HepG2 (cell line): Measurements from ENCODE around the gene STRA6. TPM values are rescaled to one million over a fixed set of nuclear protein-coding genes. Genes with fewer than 3 reads are reported as not detected.

Source experiments
- ATAC-seq: fragments of 200-7000 bp; cut with Tn5 transposase; 3 replicates; pipeline ENCODE4 v1.9.1; 2020; ENCODE audit warnings: mild to moderate bottlenecking, moderate library complexity
- BruUV-seq: library from RNA; stranded (reverse); fragments of 400-500 nt; replicated peaks from 2 replicates; lab custom pipeline; 2021; lab: Mats Ljungman, UMichigan
- CTCF ChIA-PET: fragments of 300-600 bp; formaldehyde crosslinking; extraction: SDS; loops from one replicate; lab custom pipeline; 2021; ENCODE audit warnings: low total read pairs, inconsistent platforms, low intra/inter-chr PET ratio; lab: Yijun Ruan, JAX
- POLR2A ChIA-PET: fragments of 350-600 bp; sonication (Branson Sonifier 250); formaldehyde crosslinking; loops from one replicate; lab custom pipeline; 2020; ENCODE audit warnings: antibody characterized with exemption, inconsistent platforms; lab: Yijun Ruan, JAX
- DNase-seq: peaks from one replicate; pipeline ENCODE4 v3.0.0-alpha.2; 2015; ENCODE audit warnings: low spot score
- FAIRE-seq: peaks from 3 replicates; lab custom pipeline; 2011; peaks lifted over from hg19 to GRCh38; lab: Jason Lieb, UNC
- H2AFZ ChIP-seq: one replicate; pipeline ENCODE4 v1.6.1; 2011; ENCODE audit warnings: low read length, inconsistent platforms
- H3K27ac ChIP-seq: fragments of 300-600 bp; 3 replicates; pipeline ENCODE4 v1.8.0; 2011; ENCODE audit warnings: mixed run types, mild to moderate bottlenecking, mixed read lengths, low read length, inconsistent platforms; ENCODE audit not compliant: insufficient read depth; ENCODE audit errors: extremely low read length
- H3K27me3 ChIP-seq, 2 experiments: fragments of 200-600 bp in 1 of 2; 2 replicates in 1 of 2; 3 replicates in 1 of 2; pipeline versions ENCODE4 v1.6.0 to v1.8.0; 2011; ENCODE audit warnings: low read length in 2 of 2, mild to moderate bottlenecking in 2 of 2, moderate library complexity in 2 of 2, inconsistent platforms in 1 of 2; ENCODE audit not compliant: insufficient read depth in 2 of 2, control insufficient read depth in 1 of 2
- H3K36me3 ChIP-seq, 2 experiments: fragments of 200-600 bp in 1 of 2; replicated peaks in 1 of 2; 2 replicates in 1 of 2; 3 replicates in 1 of 2; pipeline versions ENCODE4 v1.5.1 to v1.8.0; 2011; ENCODE audit warnings: low read length in 2 of 2, inconsistent platforms in 1 of 2; ENCODE audit not compliant: insufficient read depth in 2 of 2, control insufficient read depth in 1 of 2
- H3K4me1 ChIP-seq: 2 replicates; pipeline ENCODE4 v1.5.1; 2012; ENCODE audit warnings: low read length, inconsistent platforms; ENCODE audit not compliant: insufficient read depth
- H3K4me2 ChIP-seq: 2 replicates; pipeline ENCODE4 v1.6.0; 2011; ENCODE audit warnings: low read depth, low read length, inconsistent platforms
- H3K4me3 ChIP-seq, 3 experiments: fragments of 200-600 bp in 1 of 3; sonication (generic), shearing (Covaris generic) in 1 of 3; replicated peaks in 1 of 3; 2 replicates each; pipeline ENCODE4 v1.5.1; 2011 to 2016; ENCODE audit warnings: low read length in 3 of 3, inconsistent platforms in 2 of 3, low read depth in 2 of 3, mild to moderate bottlenecking in 2 of 3, control low read depth in 1 of 3, mixed read lengths in 1 of 3; ENCODE audit not compliant: insufficient read depth in 1 of 3
- H3K79me2 ChIP-seq: one replicate; pipeline ENCODE4 v1.6.1; 2011; ENCODE audit warnings: low read length, inconsistent platforms; ENCODE audit not compliant: insufficient read depth
- H3K9ac ChIP-seq: 2 replicates; pipeline ENCODE4 v1.6.0; 2011; ENCODE audit warnings: mild to moderate bottlenecking, low read depth, low read length, inconsistent platforms; ENCODE audit not compliant: insufficient read depth
- H3K9me3 ChIP-seq: 2 replicates; pipeline ENCODE4 v1.5.1; 2012; ENCODE audit warnings: mild to moderate bottlenecking, low read length
- H4K20me1 ChIP-seq: 2 replicates; pipeline ENCODE4 v1.6.0; 2011; ENCODE audit warnings: inconsistent platforms, mild to moderate bottlenecking, low read length, moderate library complexity; ENCODE audit not compliant: insufficient read depth
- CC2D1A ChIP-seq: sonication (generic); formaldehyde crosslinking; IDR thresholded peaks from 2 replicates; pipeline ENCODE4 v1.8.1; 2023; ENCODE audit warnings: mild to moderate bottlenecking, missing genetic modification reagents
- CCAR2 ChIP-seq: fragments of 200-400 bp; formaldehyde crosslinking; optimal IDR thresholded peaks from 2 replicates; pipeline ENCODE3; 2018; ENCODE audit warnings: low read depth, mild to moderate bottlenecking, low read length, moderate library complexity
- FOXA1 ChIP-seq, 2 experiments: fragments of 450-650 bp in 1 of 2; sonication (generic) in 1 of 2; formaldehyde crosslinking in 1 of 2; IDR thresholded peaks; 2 replicates each; pipeline versions ENCODE4 v1.4.0 to v1.6.1; 2016 to 2020; ENCODE audit warnings: missing genetic modification reagents in 1 of 2
- GATAD1 ChIP-seq: IDR thresholded peaks from 2 replicates; pipeline ENCODE4 v1.6.1; 2016; ENCODE audit warnings: missing genetic modification reagents, missing compliant biosample characterization
- GMEB1 ChIP-seq: sonication (generic); formaldehyde crosslinking; IDR thresholded peaks from 2 replicates; pipeline ENCODE4 v1.5.1; 2020; ENCODE audit warnings: missing genetic modification reagents, mild to moderate bottlenecking, borderline replicate concordance
- HNRNPH1 ChIP-seq: fragments of 200-400 bp; formaldehyde crosslinking; optimal IDR thresholded peaks from 2 replicates; pipeline ENCODE3; 2017; ENCODE audit warnings: mild to moderate bottlenecking, low read depth, low read length
- KAT7 ChIP-seq: IDR thresholded peaks from 2 replicates; pipeline ENCODE4 v1.6.1; 2018; ENCODE audit warnings: borderline replicate concordance, missing compliant biosample characterization
- LCORL ChIP-seq, 2 experiments: fragments of 450-650 bp in 1 of 2; sonication (generic) in 1 of 2; formaldehyde crosslinking in 1 of 2; IDR thresholded peaks; 2 replicates each; pipeline versions ENCODE4 v1.5.0 to v1.6.1; 2017 to 2020; ENCODE audit warnings: antibody characterized with exemption in 1 of 2, missing genetic modification reagents in 1 of 2
- ONECUT2 ChIP-seq: sonication (generic); formaldehyde crosslinking; IDR thresholded peaks from 2 replicates; pipeline ENCODE4 v1.4.0; 2020; ENCODE audit warnings: missing genetic modification reagents
- PAF1 ChIP-seq: IDR thresholded peaks from 2 replicates; pipeline ENCODE4 v1.6.1; 2016; ENCODE audit warnings: missing genetic modification reagents, missing compliant biosample characterization
- RXRB ChIP-seq: IDR thresholded peaks from 2 replicates; pipeline ENCODE4 v1.6.1; 2016; ENCODE audit warnings: borderline replicate concordance, missing genetic modification reagents, missing compliant biosample characterization
- SMC3 ChIP-seq: IDR thresholded peaks from 2 replicates; pipeline ENCODE4 v1.6.1; 2011; ENCODE audit warnings: low read length, improper control_type of control experiment
- SNAPC5 ChIP-seq: sonication (generic); formaldehyde crosslinking; IDR thresholded peaks from 2 replicates; pipeline ENCODE4 v1.8.1; 2023; ENCODE audit warnings: mild to moderate bottlenecking, missing genetic modification reagents, borderline replicate concordance
- TP53 ChIP-seq: sonication (generic); formaldehyde crosslinking; conservative IDR thresholded peaks from 2 replicates; pipeline ENCODE4 v1.4.0; 2020; ENCODE audit warnings: missing genetic modification reagents
- ZBTB21 ChIP-seq: sonication (generic); formaldehyde crosslinking; IDR thresholded peaks from 2 replicates; pipeline ENCODE4 v1.4.0; 2020; ENCODE audit warnings: missing genetic modification reagents
- ZBTB38 ChIP-seq: sonication (generic); formaldehyde crosslinking; IDR thresholded peaks from 2 replicates; pipeline ENCODE4 v1.5.1; 2020; ENCODE audit warnings: mild to moderate bottlenecking, missing genetic modification reagents
- ZNF260 ChIP-seq: sonication (generic); formaldehyde crosslinking; IDR thresholded peaks from 2 replicates; pipeline ENCODE4 v1.4.0; 2020; ENCODE audit warnings: missing genetic modification reagents, low read depth, mild to moderate bottlenecking, borderline replicate concordance
- ZNF792 ChIP-seq: IDR thresholded peaks from 2 replicates; pipeline ENCODE4 v1.6.1; 2016
- ZXDC ChIP-seq: sonication (generic); formaldehyde crosslinking; IDR thresholded peaks from 2 replicates; pipeline ENCODE4 v1.5.0; 2020; ENCODE audit warnings: mild to moderate bottlenecking, missing genetic modification reagents
- WGBS: methylation state at CpG from one replicate; pipeline ENCODE4 v1.1.6; 2017; ENCODE audit warnings: low lambda C conversion rate; 5-methylcytosine and 5-hydroxymethylcytosine counted together
- in situ Hi-C: cut with HindIII; loops from 2 replicates; pipeline ENCODE4 v1.10.0; 2017; ENCODE audit warnings: low pct_unique_long_range_greater_than_20kb; ENCODE audit not compliant: extremely low pct_ligation_motif_present
- intact Hi-C: fragments of 100-400 bp; cut with micrococcal nuclease; formaldehyde crosslinking; loops from one replicate; pipeline ENCODE4 v1.10.0; 2022; ENCODE audit not compliant: unreplicated experiment
- polyA plus RNA-seq, 8 experiments: library from polyadenylated mRNA; depleted of rRNA in 3 of 8; stranded (reverse) in 7 of 8; unstranded in 1 of 8; fragments of >200 nt; fragmentation: Illumina TruSeq in 4 of 8; extraction: Trizol in 4 of 8; gene quantifications; 2 replicates each; pipeline versions ENCODE4 v1.2.1 to v1.2.3, GENCODE V29; 2011 to 2016; ENCODE audit warnings: low read depth in 4 of 8, missing spikeins in 1 of 8, mixed read lengths in 1 of 8; ENCODE audit not compliant: insufficient read depth in 1 of 8
- total RNA-seq, 5 experiments: library from RNA; depleted of rRNA; stranded (reverse); fragments of >200 nt; fragmentation: Illumina TruSeq; extraction: Trizol; gene quantifications; 2 replicates each; pipeline ENCODE4 v1.2.3, GENCODE V29; 2016; ENCODE audit warnings: low read depth in 1 of 5
- TF ChIP-seq, protein P1 (sequence below): sonication (generic); formaldehyde crosslinking; conservative IDR thresholded peaks from 2 replicates; pipeline ENCODE4 v1.4.0; 2020; ENCODE audit warnings: missing genetic modification reagents

STRA6 gene
- total and polyA plus RNA-seq, 2 of the 13 experiments (the other 11 are each of a cell fraction or from before 2014, with no cell fraction given): 1.6 to 2.1 TPM

- 40% methylated on average over 2 of the region's 2 CpGs for WGBS
Observed at GRCh38 chr15:74137537-74137894, 65.1 kb downstream of the STRA6 start.

More at GRCh38 chr15:74137537-74137894, 65.1 kb downstream of the STRA6 start:
- POLR2A ChIA-PET: no interaction called here
- FAIRE-seq (no peak), ATAC-seq (no peak), DNase-seq (no peak)
- Histone ChIP-seq H3K79me2 (no peaks in the 10 kb centered on the region), H3K36me3 (no peaks in the 10 kb centered on the region), H3K9me3 (no peaks in the 10 kb centered on the region), H4K20me1 (0 out of 2 replicates have a peak, but pooled peaks cover 3% of the 10 kb centered on the region), H3K27me3 (peaks cover 12 to 36% of the 10 kb centered on the region in 2 experiments), H3K4me1 (no peaks in the 10 kb centered on the region), H3K27ac (no peak overlapping the region), H3K9ac (no peak overlapping the region), H2AFZ (no peak overlapping the region), H3K4me3 (no peak overlapping the region), H3K4me2 (no peak overlapping the region)
- intact Hi-C loops (no loop called here), in situ Hi-C loops (no loop called here)
- TF ChIP-seq ZNF792 (CRISPR knock-in tag) (no peak), ZXDC (no peak), ONECUT2 (CRISPR knock-in tag) (no peak), ZBTB38 (CRISPR knock-in tag) (no peak), TP53 (CRISPR knock-in tag) (no peak), RXRB (CRISPR knock-in tag) (no peak), SNAPC5 (CRISPR knock-in tag) (no peak), HNRNPH1 (no peak), ZNF260 (CRISPR knock-in tag) (no peak), LCORL (IDR thresholded peaks at IDR 0.05) (no peak), LCORL (CRISPR knock-in tag; IDR thresholded peaks at IDR 0.05) (no peak), GMEB1 (CRISPR knock-in tag) (no peak), PAF1 (CRISPR knock-in tag) (no peak), KAT7 (CRISPR knock-in tag) (no peak), CCAR2 (no peak), GATAD1 (CRISPR knock-in tag) (no peak), ZBTB21 (no peak), CC2D1A (CRISPR knock-in tag) (no peak), FOXA1 (IDR thresholded peaks at IDR 0.05) (no peak), FOXA1 (CRISPR knock-in tag; IDR thresholded peaks at IDR 0.05) (no peak), SMC3 (no peak)
- TF ChIP-seq, protein P1, sequence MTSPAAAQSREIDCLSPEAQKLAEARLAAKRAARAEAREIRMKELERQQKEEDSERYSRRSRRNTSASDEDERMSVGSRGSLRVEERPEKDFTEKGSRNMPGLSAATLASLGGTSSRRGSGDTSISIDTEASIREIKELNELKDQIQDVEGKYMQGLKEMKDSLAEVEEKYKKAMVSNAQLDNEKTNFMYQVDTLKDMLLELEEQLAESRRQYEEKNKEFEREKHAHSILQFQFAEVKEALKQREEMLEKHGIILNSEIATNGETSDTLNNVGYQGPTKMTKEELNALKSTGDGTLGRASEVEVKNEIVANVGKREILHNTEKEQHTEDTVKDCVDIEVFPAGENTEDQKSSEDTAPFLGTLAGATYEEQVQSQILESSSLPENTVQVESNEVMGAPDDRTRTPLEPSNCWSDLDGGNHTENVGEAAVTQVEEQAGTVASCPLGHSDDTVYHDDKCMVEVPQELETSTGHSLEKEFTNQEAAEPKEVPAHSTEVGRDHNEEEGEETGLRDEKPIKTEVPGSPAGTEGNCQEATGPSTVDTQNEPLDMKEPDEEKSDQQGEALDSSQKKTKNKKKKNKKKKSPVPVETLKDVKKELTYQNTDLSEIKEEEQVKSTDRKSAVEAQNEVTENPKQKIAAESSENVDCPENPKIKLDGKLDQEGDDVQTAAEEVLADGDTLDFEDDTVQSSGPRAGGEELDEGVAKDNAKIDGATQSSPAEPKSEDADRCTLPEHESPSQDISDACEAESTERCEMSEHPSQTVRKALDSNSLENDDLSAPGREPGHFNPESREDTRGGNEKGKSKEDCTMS (CRISPR knock-in tag): no peak
- CTCF ChIA-PET: no interaction called here
- no TSS peak for BruUV-seq
